Measurements from ENCODE around the gene FGF16.
"Not testable (repeated sequence)": the region's sequence is repeated elsewhere in the genome, so short reads cannot be mapped to it uniquely, and the experiment has no call there.

Gene FGF16

GRCh38 chrX:77493677-77494553 lies 46.7 kb downstream of the FGF16 start:
- H3K36me3 ChIP-seq (ENCODE audit: insufficient read depth, insufficient read length, low read length), result no peaks in the 10 kb centered on the region
- H3K9ac ChIP-seq (ENCODE audit: insufficient read length, low read depth), result peak overlapping the region; percentile 21
- no peak overlapping the region for H3K4me3 ChIP-seq (ENCODE audit: insufficient read length, low read depth)
- H3K27me3 ChIP-seq (ENCODE audit: insufficient read depth, insufficient read length), result no peaks in the 10 kb centered on the region
- H3K4me1 ChIP-seq (ENCODE audit: insufficient read depth, insufficient read length), result peaks cover 5% of the 10 kb centered on the region
- DNase-seq (ENCODE audit: low read depth, low spot score), result peak; percentile 80
- no peaks in the 10 kb centered on the region; the same call in 1 of the 2 replicates for H3K9me3 ChIP-seq (ENCODE audit: insufficient read depth, low read length)
- TF ChIP-seq ZNF274 (IDR thresholded peaks at IDR 0.05; ENCODE audit: low read depth, low read length) (no peak), YY1 (IDR thresholded peaks at IDR 0.05; ENCODE audit: insufficient read depth, insufficient read length) (no peak), SUZ12 (IDR thresholded peaks at IDR 0.05; ENCODE audit: extremely low read depth, insufficient read depth, insufficient read length) (no peak)

DNA sequence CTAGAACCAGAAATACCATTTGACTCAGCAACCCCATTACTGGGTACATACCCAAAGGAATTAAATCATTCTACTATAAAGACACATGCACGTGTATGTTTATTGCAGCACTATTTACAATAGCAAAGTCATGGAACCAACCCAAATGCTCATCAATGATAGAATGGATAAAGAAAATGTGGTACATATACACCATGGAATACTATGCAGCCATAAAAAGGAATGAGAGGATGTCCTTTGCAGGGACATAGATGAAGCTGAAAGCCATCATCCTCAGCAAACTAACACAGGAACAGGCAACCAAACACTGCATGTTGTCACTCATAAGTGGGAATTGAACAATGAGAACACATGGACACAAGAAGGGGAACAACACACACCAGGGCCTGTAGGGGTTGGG lies 53.0 kb downstream of the FGF16 start:
- not testable (repeated sequence) for H3K9me3 ChIP-seq (ENCODE audit: insufficient read depth, low read length); H3K4me1 ChIP-seq (ENCODE audit: insufficient read depth, insufficient read length); H3K27me3 ChIP-seq (ENCODE audit: insufficient read depth, insufficient read length); DNase-seq (ENCODE audit: low read depth, low spot score); H3K36me3 ChIP-seq (ENCODE audit: insufficient read depth, insufficient read length, low read length); H3K9ac ChIP-seq (ENCODE audit: insufficient read length, low read depth); H3K4me3 ChIP-seq (ENCODE audit: insufficient read length, low read depth)

GRCh38 chrX:77502951-77503525 lies 55.8 kb downstream of the FGF16 start:
- Histone ChIP-seq H3K9me3 (ENCODE audit: insufficient read depth, low read length) (no peaks in the 10 kb centered on the region), H3K27me3 (ENCODE audit: insufficient read depth, insufficient read length) (peaks cover 4% of the 10 kb centered on the region), H3K36me3 (ENCODE audit: insufficient read depth, insufficient read length, low read length) (peaks cover 5% of the 10 kb centered on the region), H3K4me3 (ENCODE audit: insufficient read length, low read depth) (no peak overlapping the region), H3K4me1 (ENCODE audit: insufficient read depth, insufficient read length) (no peaks in the 10 kb centered on the region), H3K9ac (ENCODE audit: insufficient read length, low read depth) (no peak overlapping the region)
- TF ChIP-seq SUZ12 (IDR thresholded peaks at IDR 0.05; ENCODE audit: extremely low read depth, insufficient read depth, insufficient read length), result no peak
- DNase-seq (ENCODE audit: low read depth, low spot score), result no peak

DNA sequence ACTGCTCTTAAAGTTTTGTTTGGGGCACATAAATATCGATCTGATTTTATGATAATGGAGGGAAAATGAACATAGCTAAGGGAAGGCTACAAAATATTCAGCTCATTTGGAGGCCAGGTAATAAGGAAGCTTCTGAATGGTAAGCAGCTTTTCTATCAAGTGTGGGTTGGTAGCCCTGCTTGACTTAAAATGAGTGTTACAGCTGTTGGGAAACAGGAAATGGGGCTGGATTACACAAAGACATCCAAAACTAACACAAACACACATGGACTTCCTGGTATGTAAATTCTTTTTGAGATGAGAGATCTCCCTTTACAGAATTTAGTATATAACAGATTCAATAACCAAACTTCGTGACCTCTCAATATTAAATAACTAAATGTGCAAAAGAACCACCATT lies 58.0 kb downstream of the FGF16 start:
- no peak overlapping the region for H3K9ac ChIP-seq (ENCODE audit: insufficient read length, low read depth)
- no peaks in the 10 kb centered on the region for H3K9me3 ChIP-seq (ENCODE audit: insufficient read depth, low read length)

More for the DNA sequence above, 58.0 kb downstream of the FGF16 start:
- H3K36me3 ChIP-seq (ENCODE audit: insufficient read depth, insufficient read length, low read length), result peaks cover 16% of the 10 kb centered on the region
- H3K4me1 ChIP-seq (ENCODE audit: insufficient read depth, insufficient read length), result no peaks in the 10 kb centered on the region
- DNase-seq (ENCODE audit: low read depth, low spot score), result no peak
- TF ChIP-seq YY1 (IDR thresholded peaks at IDR 0.05; ENCODE audit: insufficient read depth, insufficient read length) (no peak), ZNF274 (IDR thresholded peaks at IDR 0.05; ENCODE audit: low read depth, low read length) (no peak)
- peaks cover 4% of the 10 kb centered on the region for H3K27me3 ChIP-seq (ENCODE audit: insufficient read depth, insufficient read length)
- no peak overlapping the region for H3K4me3 ChIP-seq (ENCODE audit: insufficient read length, low read depth)
